NCI-H1930 (cell line): ENCODE results near the gene RPUSD2.

Source experiments
- DNase-seq, 2 experiments: peaks; one replicate each; lab custom pipeline; 2025; lab: John Stamatoyannopoulos, UW

Gene RPUSD2

GRCh38 chr15:40623361-40623760 lies 54.3 kb downstream of the RPUSD2 start:
- DNase-seq: no peak
